Central memory CD8-positive, alpha-beta T cell (primary cell): ENCODE data around the gene RBMY1J.
"Not testable (repeated sequence)": the region's sequence is repeated elsewhere in the genome, so short reads cannot be mapped to it uniquely, and the experiment has no call there.

Experiments used
- ATAC-seq: fragments of 150-1000 bp; cut with Tn5 transposase; replicated peaks from 2 replicates; pipeline ENCODE4 v1.10.0; 2022; ENCODE audit warnings: mild to moderate bottlenecking, moderate FRiP score, moderate number of reproducible peaks; ENCODE audit not compliant: poor library complexity, severe bottlenecking; ENCODE audit errors: extremely low read depth
- DNase-seq, 2 donors: peaks; one replicate each; pipeline ENCODE4 v3.0.0; 2021; ENCODE audit warnings: low spot score in 2 of 2
- H3K27ac Mint-ChIP-seq: one replicate; pipeline ENCODE4 v1.8.0; 2022; ENCODE audit warnings: low read depth, mild to moderate bottlenecking, moderate library complexity, mixed read lengths
- H3K27me3 Mint-ChIP-seq: one replicate; pipeline ENCODE4 v1.8.0; 2022; ENCODE audit warnings: mixed read lengths
- H3K36me3 Mint-ChIP-seq: one replicate; pipeline ENCODE4 v1.8.0; 2022; ENCODE audit warnings: mild to moderate bottlenecking, moderate library complexity, mixed read lengths; ENCODE audit not compliant: insufficient read depth
- H3K4me1 Mint-ChIP-seq: one replicate; pipeline ENCODE4 v1.8.0; 2022; ENCODE audit warnings: mixed read lengths
- H3K4me3 Mint-ChIP-seq: one replicate; pipeline ENCODE4 v1.8.0; 2022; ENCODE audit warnings: mild to moderate bottlenecking, moderate library complexity, mixed read lengths
- H3K9me3 Mint-ChIP-seq: one replicate; pipeline ENCODE4 v1.8.0; 2022; ENCODE audit warnings: mixed read lengths

RBMY1J gene

GRCh38 chrY:22403110-22403509, at the start of gene RBMY1J:
TSS of gene RBMY1J (plus strand) at chrY:22403410. CDS start at chrY:22405448, 2,038 bp downstream.
- H3K4me3 Mint-ChIP-seq, H3K9me3 Mint-ChIP-seq, ATAC-seq, DNase-seq, H3K27ac Mint-ChIP-seq, H3K4me1 Mint-ChIP-seq, H3K36me3 Mint-ChIP-seq, H3K27me3 Mint-ChIP-seq: not testable (repeated sequence)

GRCh38 chrY:22367416-22367815, 35.8 kb upstream of the RBMY1J start:
- Mint-ChIP-seq H3K4me1 (no peaks in the 10 kb centered on the region), H3K4me3 (no peak overlapping the region), H3K9me3 (peaks cover 10% of the 10 kb centered on the region), H3K27ac (no peak overlapping the region), H3K36me3 (no peaks in the 10 kb centered on the region), H3K27me3 (no peaks in the 10 kb centered on the region)
- DNase-seq (no peak), ATAC-seq (no peak)

GRCh38 chrY:22370623-22371022, 32.6 kb upstream of the RBMY1J start:
- Mint-ChIP-seq H3K4me1 (no peaks in the 10 kb centered on the region), H3K27ac (no peak overlapping the region), H3K36me3 (no peaks in the 10 kb centered on the region), H3K9me3 (peaks cover 12% of the 10 kb centered on the region), H3K4me3 (no peak overlapping the region), H3K27me3 (no peaks in the 10 kb centered on the region)
- ATAC-seq (no peak), DNase-seq (no peak)

- Mint-ChIP-seq H3K4me1 (no peaks in the 10 kb centered on the region), H3K27ac (no peak overlapping the region), H3K9me3 (peaks cover 21% of the 10 kb centered on the region), H3K27me3 (no peaks in the 10 kb centered on the region), H3K4me3 (no peak overlapping the region), H3K36me3 (no peaks in the 10 kb centered on the region)
- ATAC-seq = no peak
- no peak for DNase-seq
These were observed 29.7 kb upstream of the RBMY1J start for GRCh38 chrY:22373494-22373893.

GRCh38 chrY:22444718-22445396, 41.6 kb downstream of the RBMY1J start:
- H3K4me1 Mint-ChIP-seq, H3K36me3 Mint-ChIP-seq, H3K4me3 Mint-ChIP-seq: not testable (repeated sequence)

GRCh38 chrY:22455522-22455921, 52.3 kb downstream of the RBMY1J start:
- H3K27ac Mint-ChIP-seq, DNase-seq, H3K9me3 Mint-ChIP-seq, H3K4me1 Mint-ChIP-seq, H3K36me3 Mint-ChIP-seq, H3K4me3 Mint-ChIP-seq, ATAC-seq, H3K27me3 Mint-ChIP-seq: not testable (repeated sequence)

More at GRCh38 chrY:22444718-22445396, 41.6 kb downstream of the RBMY1J start:
- not testable (repeated sequence) for H3K9me3 Mint-ChIP-seq, H3K27me3 Mint-ChIP-seq, ATAC-seq, DNase-seq, H3K27ac Mint-ChIP-seq

GRCh38 chrY:22461962-22462361, 58.8 kb downstream of the RBMY1J start:
- H3K4me1 Mint-ChIP-seq = not testable (repeated sequence)

More at GRCh38 chrY:22461962-22462361, 58.8 kb downstream of the RBMY1J start:
- not testable (repeated sequence) for ATAC-seq, H3K4me3 Mint-ChIP-seq, H3K27ac Mint-ChIP-seq, DNase-seq, H3K36me3 Mint-ChIP-seq, H3K27me3 Mint-ChIP-seq, H3K9me3 Mint-ChIP-seq
